Measurements from ENCODE around the gene FEN1.

- no peak for TF ChIP-seq SP1 (IDR thresholded peaks at IDR 0.05)
- TF ChIP-seq FOXA1 (IDR thresholded peaks at IDR 0.05): no peak
- no peak for TF ChIP-seq HDGF (IDR thresholded peaks at IDR 0.05; ENCODE audit: borderline replicate concordance)
- TF ChIP-seq ZNF384 (IDR thresholded peaks at IDR 0.05): no peak
- TF ChIP-seq NFRKB (IDR thresholded peaks at IDR 0.05): no peak
- TF ChIP-seq BHLHE40 (IDR thresholded peaks at IDR 0.05; ENCODE audit: borderline replicate concordance): no peak
- no peak for TF ChIP-seq ARNT (IDR thresholded peaks at IDR 0.05)
- TF ChIP-seq FOXM1 (IDR thresholded peaks at IDR 0.05; ENCODE audit: borderline replicate concordance): no peak
Measured at GRCh38 chr11:61746442-61747191, 46.1 kb upstream of the FEN1 start.
